Measurements from ENCODE around the gene SASH1.

SASH1 gene

GRCh38 chr6:148457843-148458159 is 115.2 kb downstream of the SASH1 start:
- DNase-seq (ENCODE audit: low read depth in 2 of 2): no peak

GRCh38 chr6:148459238-148459637 is 116.6 kb downstream of the SASH1 start:
- no peak for DNase-seq (ENCODE audit: low read depth in 2 of 2)

GRCh38 chr6:148460876-148461646 is 118.4 kb downstream of the SASH1 start:
- no peak for DNase-seq (ENCODE audit: low read depth in 2 of 2)

GRCh38 chr6:148461986-148462577 is 119.4 kb downstream of the SASH1 start:
- DNase-seq (ENCODE audit: low read depth in 2 of 2): no peak

GRCh38 chr6:148463671-148464070 is 121.0 kb downstream of the SASH1 start:
- no peak for DNase-seq (ENCODE audit: low read depth in 2 of 2)

GRCh38 chr6:148464319-148465010 is 121.8 kb downstream of the SASH1 start:
- no peak for DNase-seq (ENCODE audit: low read depth in 2 of 2)

- no peak for DNase-seq (ENCODE audit: low read depth in 2 of 2)
Measured at GRCh38 chr6:148465011-148465335, 122.3 kb downstream of the SASH1 start.

GRCh38 chr6:148465670-148466069 is 123.0 kb downstream of the SASH1 start:
- DNase-seq (ENCODE audit: low read depth in 2 of 2): no peak

- DNase-seq (ENCODE audit: low read depth in 2 of 2): no peak
Measured at GRCh38 chr6:148466158-148466557, 123.5 kb downstream of the SASH1 start.

- DNase-seq (ENCODE audit: low read depth in 2 of 2): no peak
Measured at GRCh38 chr6:148467926-148468325, 125.3 kb downstream of the SASH1 start.

- no peak for DNase-seq (ENCODE audit: low read depth in 2 of 2)
Measured at GRCh38 chr6:148470156-148470555, 127.5 kb downstream of the SASH1 start.

- DNase-seq (ENCODE audit: low read depth in 2 of 2): no peak
Measured at GRCh38 chr6:148470606-148471465, 128.2 kb downstream of the SASH1 start.

GRCh38 chr6:148471624-148472159 is 129.1 kb downstream of the SASH1 start:
- no peak for DNase-seq (ENCODE audit: low read depth in 2 of 2)

- DNase-seq (ENCODE audit: low read depth in 2 of 2): no peak
Measured at GRCh38 chr6:148472171-148473105, 129.8 kb downstream of the SASH1 start.

GRCh38 chr6:148479497-148479896 is 136.9 kb downstream of the SASH1 start:
- DNase-seq (ENCODE audit: low read depth in 2 of 2): no peak

GRCh38 chr6:148487461-148487860 is 144.8 kb downstream of the SASH1 start:
- DNase-seq (ENCODE audit: low read depth in 2 of 2): no peak

GRCh38 chr6:148491638-148492251 is 149.1 kb downstream of the SASH1 start:
- no peak for DNase-seq (ENCODE audit: low read depth in 2 of 2)

- DNase-seq (ENCODE audit: low read depth in 2 of 2): no peak
Measured at GRCh38 chr6:148492654-148493290, 150.1 kb downstream of the SASH1 start.

GRCh38 chr6:148493424-148493823 is 150.8 kb downstream of the SASH1 start:
- DNase-seq (ENCODE audit: low read depth in 2 of 2): no peak

GRCh38 chr6:148494226-148494625 is 151.6 kb downstream of the SASH1 start:
- no peak for DNase-seq (ENCODE audit: low read depth in 2 of 2)
